Parathyroid adenoma (tissue), 2 donors: ENCODE measurements around the gene OXLD1.

ENCODE experiments used
- H2AFZ ChIP-seq: fragments of 300-600 bp; sonication (generic); one replicate; pipeline ENCODE4 v1.7.0; 2017; ENCODE audit warnings: antibody characterized with exemption, mild to moderate bottlenecking
- H3K27ac ChIP-seq: fragments of 300-600 bp; sonication (generic); one replicate; pipeline ENCODE4 v1.7.0; 2017
- H3K27me3 ChIP-seq: fragments of 300-600 bp; sonication (generic); one replicate; pipeline ENCODE4 v1.7.0; 2017; ENCODE audit warnings: low read length; ENCODE audit not compliant: control insufficient read depth, insufficient read depth
- H3K36me3 ChIP-seq: fragments of 300-600 bp; sonication (generic); one replicate; pipeline ENCODE4 v1.7.0; 2017; ENCODE audit warnings: low read length; ENCODE audit not compliant: control insufficient read depth, insufficient read depth
- H3K4me1 ChIP-seq: fragments of 300-600 bp; sonication (generic); one replicate; pipeline ENCODE4 v1.7.0; 2017; ENCODE audit warnings: control low read depth
- H3K4me2 ChIP-seq: fragments of 300-600 bp; sonication (generic); one replicate; pipeline ENCODE4 v1.7.0; 2017; ENCODE audit warnings: low read length
- H3K4me3 ChIP-seq: fragments of 300-600 bp; sonication (generic); one replicate; pipeline ENCODE4 v1.7.0; 2017; ENCODE audit warnings: low read depth, low read length
- H3K79me2 ChIP-seq: fragments of 300-600 bp; sonication (generic); one replicate; pipeline ENCODE4 v1.7.0; 2017; ENCODE audit warnings: control low read depth
- H3K9ac ChIP-seq: fragments of 300-600 bp; sonication (generic); one replicate; pipeline ENCODE4 v1.7.0; 2017; ENCODE audit warnings: mild to moderate bottlenecking
- H3K9me3 ChIP-seq: fragments of 300-600 bp; sonication (generic); one replicate; pipeline ENCODE4 v1.7.0; 2017; ENCODE audit warnings: low read length; ENCODE audit not compliant: control insufficient read depth
- CTCF ChIP-seq: fragments of 300-600 bp; sonication (generic); IDR thresholded peaks from one replicate; pipeline ENCODE4 v1.7.0; 2017; ENCODE audit warnings: antibody characterized with exemption, mild to moderate bottlenecking
- donor health status: primary hyperparathyroidism.

Gene OXLD1

GRCh38 chr17:81713004-81713555 is 46.7 kb upstream of the OXLD1 start:
- peak overlapping the region; percentile 96 for H3K27ac ChIP-seq
- peaks cover 30% of the 10 kb centered on the region for H3K4me1 ChIP-seq
- peak overlapping the region; percentile 81 for H3K4me3 ChIP-seq
- peaks cover 14% of the 10 kb centered on the region for H3K79me2 ChIP-seq
- H3K27me3 ChIP-seq, result no peaks in the 10 kb centered on the region
- peak overlapping the region; percentile 93 for H3K4me2 ChIP-seq
- no peak for TF ChIP-seq CTCF
- H2AFZ ChIP-seq, result peak overlapping the region; percentile 69
- no peaks in the 10 kb centered on the region for H3K36me3 ChIP-seq
- peak overlapping the region; percentile 91 for H3K9ac ChIP-seq
- no peaks in the 10 kb centered on the region for H3K9me3 ChIP-seq

- peaks cover 30% of the 10 kb centered on the region for H3K4me1 ChIP-seq
- H3K9me3 ChIP-seq, result no peaks in the 10 kb centered on the region
- peak overlapping the region; percentile 96 for H3K27ac ChIP-seq
- peak overlapping the region; percentile 93 for H3K4me2 ChIP-seq
- H3K9ac ChIP-seq, result peak overlapping the region; percentile 91
- no peaks in the 10 kb centered on the region for H3K36me3 ChIP-seq
- peaks cover 14% of the 10 kb centered on the region for H3K79me2 ChIP-seq
- peak overlapping the region; percentile 81 for H3K4me3 ChIP-seq
- H2AFZ ChIP-seq, result peak overlapping the region; percentile 69
- TF ChIP-seq CTCF, result peak; percentile 30
- no peaks in the 10 kb centered on the region for H3K27me3 ChIP-seq
These were observed 46.1 kb upstream of the OXLD1 start for GRCh38 chr17:81712468-81713003.

- H3K9ac ChIP-seq, result peak within 1 kb of the TSS; percentile 91
- no peaks in the 10 kb centered on the region for H3K9me3 ChIP-seq
- H2AFZ ChIP-seq, result peak within 1 kb of the TSS; percentile 86
- no peak for TF ChIP-seq CTCF
- peaks cover 14% of the 10 kb centered on the region for H3K79me2 ChIP-seq
- peak within 1 kb of the TSS; percentile 81 for H3K4me3 ChIP-seq
- no peaks in the 10 kb centered on the region for H3K27me3 ChIP-seq
- H3K36me3 ChIP-seq, result no peaks in the 10 kb centered on the region
- peak within 1 kb of the TSS; percentile 96 for H3K27ac ChIP-seq
- H3K4me2 ChIP-seq, result peak within 1 kb of the TSS; percentile 93
- peaks cover 30% of the 10 kb centered on the region for H3K4me1 ChIP-seq
These were observed 45.5 kb upstream of the OXLD1 start, which contains the start of gene SLC25A10 for GRCh38 chr17:81711814-81712467. Gene SLC25A10, plus strand, starts transcription at chr17:81712284. Its CDS starts 143 bp downstream, at chr17:81712427.

- no peak for TF ChIP-seq CTCF
- Histone ChIP-seq H3K36me3 (no peaks in the 10 kb centered on the region), H3K4me1 (peaks cover 30% of the 10 kb centered on the region), H3K27me3 (no peaks in the 10 kb centered on the region), H3K27ac (peak overlapping the region; percentile 67), H3K4me3 (peak overlapping the region; percentile 46), H3K9me3 (no peaks in the 10 kb centered on the region), H3K4me2 (peak overlapping the region; percentile 68), H2AFZ (peak overlapping the region; percentile 29), H3K79me2 (peaks cover 14% of the 10 kb centered on the region), H3K9ac (no peak overlapping the region)
These were observed 44.3 kb upstream of the OXLD1 start for GRCh38 chr17:81710514-81711308.
